Progenitor cell of endocrine pancreas (in vitro differentiated cells): ENCODE measurements around the gene BZW1. TPM values are rescaled to one million over a fixed set of nuclear protein-coding genes. Genes with fewer than 3 reads are reported as not detected.
A peak's percentile ranks its signal among the peaks of the same experiment; 100 is the strongest.

Experiments
- DNase-seq: peaks from one replicate; pipeline ENCODE4 v3.0.0; 2021; ENCODE audit warnings: low spot score; ENCODE audit not compliant: unreplicated experiment
- H3K27ac Mint-ChIP-seq: 2 replicates; pipeline ENCODE4 v1.8.0; 2021; ENCODE audit warnings: mild to moderate bottlenecking, moderate library complexity, mixed read lengths
- H3K27me3 Mint-ChIP-seq: 2 replicates; pipeline ENCODE4 v1.8.0; 2021; ENCODE audit warnings: mixed read lengths
- H3K36me3 Mint-ChIP-seq: 2 replicates; pipeline ENCODE4 v1.8.0; 2022; ENCODE audit warnings: mixed read lengths; ENCODE audit not compliant: insufficient read depth
- H3K4me1 Mint-ChIP-seq: 2 replicates; pipeline ENCODE4 v1.8.0; 2021; ENCODE audit warnings: low read depth, mixed read lengths
- H3K4me3 Mint-ChIP-seq: 2 replicates; pipeline ENCODE4 v1.8.0; 2021; ENCODE audit warnings: low read depth, mild to moderate bottlenecking, moderate library complexity, mixed read lengths
- H3K9me3 Mint-ChIP-seq: 2 replicates; pipeline ENCODE4 v1.8.0; 2021; ENCODE audit warnings: low read depth, mixed read lengths
- long read RNA-seq: library from polyadenylated mRNA; unstranded; transcript quantifications from one replicate; pipeline ENCODE4 v2.0.0, GENCODE V29; 2020
- total RNA-seq: library from RNA; stranded (reverse); gene quantifications from 2 replicates; pipeline ENCODE4 v1.2.1, GENCODE V29; 2021
- TF ChIP-seq, protein P1 (sequence below): fragments of 200-600 bp; sonication (generic); IDR thresholded peaks from one replicate; pipeline ENCODE4 v1.5.0; 2021; ENCODE audit warnings: antibody characterized with exemption, mild to moderate bottlenecking; ENCODE audit not compliant: unreplicated experiment

Gene BZW1
- 246 and 248 TPM in 2 replicates for total RNA-seq
- long read RNA-seq, full-length matches to known transcripts: 1,348 of 1,633 reads
- long read RNA-seq, partial matches to known transcripts: 84 of 1,633 reads
- long read RNA-seq, other reads (novel, unspliced or antisense): 201 of 1,633 reads

- Mint-ChIP-seq H3K27ac (peak within 1 kb of the TSS; percentile 99), H3K9me3 (no peaks in the 10 kb centered on the region), H3K4me3 (peak within 1 kb of the TSS; percentile 98), H3K36me3 (peaks cover 19% of the 10 kb centered on the region), H3K4me1 (peaks cover 22% of the 10 kb centered on the region), H3K27me3 (no peaks in the 10 kb centered on the region)
- TF ChIP-seq, protein P1, sequence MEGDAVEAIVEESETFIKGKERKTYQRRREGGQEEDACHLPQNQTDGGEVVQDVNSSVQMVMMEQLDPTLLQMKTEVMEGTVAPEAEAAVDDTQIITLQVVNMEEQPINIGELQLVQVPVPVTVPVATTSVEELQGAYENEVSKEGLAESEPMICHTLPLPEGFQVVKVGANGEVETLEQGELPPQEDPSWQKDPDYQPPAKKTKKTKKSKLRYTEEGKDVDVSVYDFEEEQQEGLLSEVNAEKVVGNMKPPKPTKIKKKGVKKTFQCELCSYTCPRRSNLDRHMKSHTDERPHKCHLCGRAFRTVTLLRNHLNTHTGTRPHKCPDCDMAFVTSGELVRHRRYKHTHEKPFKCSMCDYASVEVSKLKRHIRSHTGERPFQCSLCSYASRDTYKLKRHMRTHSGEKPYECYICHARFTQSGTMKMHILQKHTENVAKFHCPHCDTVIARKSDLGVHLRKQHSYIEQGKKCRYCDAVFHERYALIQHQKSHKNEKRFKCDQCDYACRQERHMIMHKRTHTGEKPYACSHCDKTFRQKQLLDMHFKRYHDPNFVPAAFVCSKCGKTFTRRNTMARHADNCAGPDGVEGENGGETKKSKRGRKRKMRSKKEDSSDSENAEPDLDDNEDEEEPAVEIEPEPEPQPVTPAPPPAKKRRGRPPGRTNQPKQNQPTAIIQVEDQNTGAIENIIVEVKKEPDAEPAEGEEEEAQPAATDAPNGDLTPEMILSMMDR: no peak
- DNase-seq: peak; percentile 90
Observed at GRCh38 chr2:200811333-200812121, at the start of gene BZW1. Gene BZW1 (plus strand): TSS chr2:200811910. CDS start chr2:200813218, 1,308 bp downstream.

DNA sequence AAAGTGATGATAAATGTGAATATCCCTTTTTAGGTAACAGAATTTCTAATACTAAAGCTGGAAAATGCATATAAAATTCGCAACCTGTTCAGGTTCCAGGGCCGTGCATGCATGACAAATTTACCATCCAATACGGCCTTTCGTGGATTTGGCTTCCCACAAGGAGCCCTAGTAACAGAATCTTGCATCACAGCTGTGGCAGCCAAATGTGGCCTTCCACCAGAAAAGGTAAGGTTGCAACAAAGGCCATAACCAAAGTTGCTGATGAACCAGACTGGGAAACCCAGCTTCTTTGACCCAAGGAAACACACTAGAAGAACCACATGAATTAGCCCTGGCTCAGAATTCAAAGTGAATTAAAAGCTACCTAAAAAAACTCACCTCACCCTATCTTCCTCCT, 49.6 kb upstream of the BZW1 start:
- peaks cover 8% of the 10 kb centered on the region for H3K27me3 Mint-ChIP-seq
- DNase-seq: no peak
- TF ChIP-seq, protein P1: no peak
- peaks cover 8% of the 10 kb centered on the region for H3K4me1 Mint-ChIP-seq
- no peak overlapping the region for H3K4me3 Mint-ChIP-seq
- H3K27ac Mint-ChIP-seq: no peak overlapping the region
- H3K36me3 Mint-ChIP-seq: no peaks in the 10 kb centered on the region
- no peaks in the 10 kb centered on the region for H3K9me3 Mint-ChIP-seq

DNA sequence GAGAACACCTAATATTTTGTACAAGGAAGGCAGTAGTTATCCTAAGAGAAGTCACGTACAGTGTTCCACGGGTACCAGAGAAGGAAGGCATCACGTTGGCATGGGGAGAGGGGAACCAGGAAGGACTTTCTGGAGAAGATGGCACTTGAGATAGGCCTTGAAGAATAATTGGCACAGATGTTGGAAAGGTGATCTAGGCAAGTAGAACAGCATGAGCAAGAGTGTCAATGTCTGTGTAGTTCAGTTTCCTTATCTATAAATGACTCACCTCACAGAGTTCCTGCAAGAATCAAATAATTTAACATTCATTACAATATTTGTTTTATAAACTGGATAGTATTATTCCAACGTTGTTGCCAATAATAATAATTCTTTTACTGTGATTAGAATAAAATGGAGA, 48.3 kb upstream of the BZW1 start:
- no peaks in the 10 kb centered on the region for H3K9me3 Mint-ChIP-seq
- H3K4me3 Mint-ChIP-seq: no peak overlapping the region
- no peak overlapping the region for H3K27ac Mint-ChIP-seq
- H3K27me3 Mint-ChIP-seq: peaks cover 8% of the 10 kb centered on the region
- no peaks in the 10 kb centered on the region for H3K36me3 Mint-ChIP-seq
- TF ChIP-seq, protein P1: no peak
- no peak for DNase-seq
- peaks cover 8% of the 10 kb centered on the region for H3K4me1 Mint-ChIP-seq

- Mint-ChIP-seq H3K27ac (no peak overlapping the region), H3K9me3 (no peaks in the 10 kb centered on the region), H3K27me3 (peaks cover 8% of the 10 kb centered on the region), H3K36me3 (no peaks in the 10 kb centered on the region), H3K4me1 (peaks cover 7% of the 10 kb centered on the region), H3K4me3 (no peak overlapping the region)
- no peak for DNase-seq
- TF ChIP-seq, protein P1: no peak
Observed at GRCh38 chr2:200765139-200765951, 46.4 kb upstream of the BZW1 start.

GRCh38 chr2:200765995-200766660, 45.6 kb upstream of the BZW1 start:
- no peak for DNase-seq
- peaks cover 8% of the 10 kb centered on the region for H3K27me3 Mint-ChIP-seq
- H3K27ac Mint-ChIP-seq: no peak overlapping the region
- TF ChIP-seq, protein P1: no peak
- peaks cover 7% of the 10 kb centered on the region for H3K4me1 Mint-ChIP-seq
- H3K36me3 Mint-ChIP-seq: no peaks in the 10 kb centered on the region
- H3K9me3 Mint-ChIP-seq: no peaks in the 10 kb centered on the region
- H3K4me3 Mint-ChIP-seq: no peak overlapping the region
